AG04449 (cell line): ENCODE measurements around the gene CACNA2D1.
"Not testable (repeated sequence)": the region's sequence is repeated elsewhere in the genome, so short reads cannot be mapped to it uniquely, and the experiment has no call there.

Experiments
- CTCF ChIA-PET: fragments of 350-600 bp; formaldehyde crosslinking; extraction: SDS; loops from one replicate; lab custom pipeline; 2021; ENCODE audit warnings: antibody characterized with exemption; lab: Yijun Ruan, JAX
- POLR2A ChIA-PET: fragments of 400-600, 350-600 bp; formaldehyde crosslinking; extraction: SDS; loops from one replicate; lab custom pipeline; 2020; ENCODE audit warnings: antibody characterized with exemption, inconsistent platforms; lab: Yijun Ruan, JAX
- DNase-seq: peaks from one replicate; pipeline ENCODE4 v3.0.0-alpha.2; 2010; ENCODE audit warnings: low read depth, low spot score
- H3K4me3 ChIP-seq: 2 replicates; pipeline ENCODE4 v1.5.1; 2011; ENCODE audit warnings: low read depth, mild to moderate bottlenecking, control low read depth, low read length
- TF ChIP-seq, protein P1 (sequence below): IDR thresholded peaks from one replicate; pipeline ENCODE4 v1.5.1; 2011; ENCODE audit warnings: mild to moderate bottlenecking, moderate library complexity, low read length, control low read depth, inconsistent platforms; ENCODE audit not compliant: insufficient read depth; ENCODE audit errors: missing control alignments

CACNA2D1 gene

GRCh38 chr7:82146491-82146890 lies 297.1 kb downstream of the CACNA2D1 start:
- H3K4me3 ChIP-seq: no peak overlapping the region
- TF ChIP-seq, protein P1, sequence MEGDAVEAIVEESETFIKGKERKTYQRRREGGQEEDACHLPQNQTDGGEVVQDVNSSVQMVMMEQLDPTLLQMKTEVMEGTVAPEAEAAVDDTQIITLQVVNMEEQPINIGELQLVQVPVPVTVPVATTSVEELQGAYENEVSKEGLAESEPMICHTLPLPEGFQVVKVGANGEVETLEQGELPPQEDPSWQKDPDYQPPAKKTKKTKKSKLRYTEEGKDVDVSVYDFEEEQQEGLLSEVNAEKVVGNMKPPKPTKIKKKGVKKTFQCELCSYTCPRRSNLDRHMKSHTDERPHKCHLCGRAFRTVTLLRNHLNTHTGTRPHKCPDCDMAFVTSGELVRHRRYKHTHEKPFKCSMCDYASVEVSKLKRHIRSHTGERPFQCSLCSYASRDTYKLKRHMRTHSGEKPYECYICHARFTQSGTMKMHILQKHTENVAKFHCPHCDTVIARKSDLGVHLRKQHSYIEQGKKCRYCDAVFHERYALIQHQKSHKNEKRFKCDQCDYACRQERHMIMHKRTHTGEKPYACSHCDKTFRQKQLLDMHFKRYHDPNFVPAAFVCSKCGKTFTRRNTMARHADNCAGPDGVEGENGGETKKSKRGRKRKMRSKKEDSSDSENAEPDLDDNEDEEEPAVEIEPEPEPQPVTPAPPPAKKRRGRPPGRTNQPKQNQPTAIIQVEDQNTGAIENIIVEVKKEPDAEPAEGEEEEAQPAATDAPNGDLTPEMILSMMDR: no peak
- no peak for DNase-seq
- ChIA-PET CTCF (interaction anchor here (0.8 kb wide), 1 partner anchor 103 kb away, joined by 3 read pairs; no protein-coding TSS in a partner anchor), POLR2A (no interaction called here)

- DNase-seq: no peak
- TF ChIP-seq, protein P1: no peak
- ChIA-PET CTCF (no interaction called here), POLR2A (no interaction called here)
- H3K4me3 ChIP-seq: no peak overlapping the region
Measured at GRCh38 chr7:82142263-82142864, 301.2 kb downstream of the CACNA2D1 start.

- H3K4me3 ChIP-seq: no peak overlapping the region
- no peak for DNase-seq
- TF ChIP-seq, protein P1: no peak
- ChIA-PET CTCF (interaction anchor here (0.6 to 1.0 kb wide), 2 partner anchors 19 to 643 kb away, joined by 3 to 4 read pairs; no protein-coding TSS in a partner anchor), POLR2A (no interaction called here)
Measured at GRCh38 chr7:82141427-82141826, 302.1 kb downstream of the CACNA2D1 start.

DNA sequence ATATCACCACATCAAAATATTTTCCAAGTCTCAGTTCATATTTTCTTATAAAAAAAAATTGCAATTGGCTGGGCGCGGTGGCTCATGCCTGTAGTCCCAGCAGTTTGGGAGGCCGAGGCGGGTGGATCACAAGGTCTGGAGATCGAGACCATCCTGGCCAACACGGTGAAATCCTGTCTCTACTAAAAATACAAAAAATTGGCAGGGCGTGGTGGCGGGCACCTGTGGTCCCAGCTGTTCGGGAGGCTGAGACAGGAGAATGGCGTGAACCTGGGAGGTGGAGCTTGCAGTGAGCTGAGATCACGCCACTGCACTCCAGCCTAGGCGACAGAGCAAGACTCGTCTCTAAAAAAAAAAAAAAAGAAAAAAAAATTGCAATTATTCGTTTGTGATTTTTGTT lies 303.0 kb downstream of the CACNA2D1 start:
- POLR2A ChIA-PET, DNase-seq, H3K4me3 ChIP-seq: not testable (repeated sequence)
- CTCF ChIA-PET: interaction anchor here (1.0 kb wide), 1 partner anchor 642 kb away, joined by 3 read pairs; no protein-coding TSS in a partner anchor

GRCh38 chr7:82131215-82131614 lies 312.4 kb downstream of the CACNA2D1 start:
- POLR2A ChIA-PET: no interaction called here
- no peak overlapping the region for H3K4me3 ChIP-seq
- DNase-seq: no peak
- TF ChIP-seq, protein P1: no peak
- CTCF ChIA-PET: interaction anchor here (1.3 kb wide), 1 partner anchor 34 kb away, joined by 5 read pairs; no protein-coding TSS in a partner anchor

GRCh38 chr7:82129091-82129490 lies 314.5 kb downstream of the CACNA2D1 start:
- POLR2A ChIA-PET: no interaction called here

More at GRCh38 chr7:82129091-82129490, 314.5 kb downstream of the CACNA2D1 start:
- TF ChIP-seq, protein P1: no peak
- CTCF ChIA-PET: no interaction called here
- no peak overlapping the region for H3K4me3 ChIP-seq
- DNase-seq: no peak
